Adrenal gland (tissue), 12 donors: ENCODE results near the gene ADPRHL1. TPM values are rescaled to one million over a fixed set of nuclear protein-coding genes. Genes with fewer than 3 reads are reported as not detected.

ENCODE experiments used
- DNase-seq, 7 donors: peaks; one replicate each; pipeline ENCODE4 v3.0.0-alpha.2; 2019 to 2020
- H3K27ac ChIP-seq, 5 donors: fragments of 200-600 bp; sonication (generic) in 4 of 5; 1 replicate in 3 of 5; 2 replicates in 2 of 5; pipeline versions ENCODE4 v1.5.1 to v1.8.0; 2016 to 2020; ENCODE audit warnings: mild to moderate bottlenecking in 1 of 5
- H3K27me3 ChIP-seq: fragments of 200-600 bp; 2 replicates; pipeline ENCODE4 v1.8.0; 2021
- H3K36me3 ChIP-seq, 2 donors: fragments of 200-600 bp; replicated peaks in 1 of 2; 1 replicate in 1 of 2; 2 replicates in 1 of 2; pipeline versions ENCODE4 v1.5.1 to v1.8.0; 2018 to 2022
- H3K4me1 ChIP-seq, 2 donors: fragments of 200-600 bp; replicated peaks in 1 of 2; 1 replicate in 1 of 2; 2 replicates in 1 of 2; pipeline versions ENCODE4 v1.5.1 to v1.8.0; 2018 to 2021
- H3K4me3 ChIP-seq, 4 donors: fragments of 200-600 bp; sonication (generic) in 3 of 4; one replicate each; pipeline ENCODE4 v1.5.1; 2016 to 2018
- H3K9me3 ChIP-seq, 3 donors: fragments of 200-600 bp; sonication (generic) in 1 of 3; replicated peaks in 1 of 3; 1 replicate in 2 of 3; 2 replicates in 1 of 3; pipeline versions ENCODE4 v1.5.1 to v1.8.0; 2016 to 2021
- POLR2A ChIP-seq, 2 donors: fragments of 450-650 bp; IDR thresholded peaks; one replicate each; pipeline ENCODE4 v1.6.1; 2017; ENCODE audit warnings: antibody characterized with exemption in 2 of 2, mild to moderate bottlenecking in 2 of 2, moderate library complexity in 1 of 2
- WGBS, 4 donors: extraction: QIAGEN DNeasy Blood & Tissue Kit in 2 of 4; methylation state at CpG; one replicate each; pipeline versions ENCODE4 v1.1.5 to v1.1.7; 2013 to 2017; 5-methylcytosine and 5-hydroxymethylcytosine counted together
- intact Hi-C, 2 donors: fragments of 100-400 bp; cut with DNase I; formaldehyde crosslinking; loops; one replicate each; pipeline versions ENCODE4 v1.14.1 to v1.15.0; 2022 to 2023
- polyA plus RNA-seq, 3 donors: library from polyadenylated mRNA; stranded (reverse); fragments of 200-250 nt in 2 of 3; fragments of 350-450 nt in 1 of 3; fragmentation: Illumina TruSeq in 1 of 3; extraction: RNeasy Lipid Tissue Mini Kit (QIAGEN cat#74804) in 1 of 3; gene quantifications; one replicate each; pipeline ENCODE4 v1.2.3, GENCODE V29; 2013 to 2014
- total RNA-seq, 9 donors: library from RNA; depleted of rRNA in 4 of 9; stranded (reverse); fragments of >200 nt in 4 of 9; fragments of 120-200 nt in 1 of 9; fragmentation: NEBNext Ultra II Directional in 1 of 9; extraction: Animal tissue kit (Norgen Biotek cat#: 25700) in 1 of 9; gene quantifications; one replicate each; pipeline versions ENCODE4 v1.1.0 to v1.2.4, GENCODE V29; 2013 to 2023
- TF ChIP-seq, protein P1 (sequence below), 6 experiments: fragments of 450-650 bp in 4 of 6; fragments of 200-600 bp in 2 of 6; sonication (generic) in 1 of 6; IDR thresholded peaks; 1 replicate in 5 of 6; 2 replicates in 1 of 6; pipeline versions ENCODE4 v1.5.1 to v1.8.0; 2016 to 2021; ENCODE audit warnings: antibody characterized with exemption in 6 of 6, mild to moderate bottlenecking in 2 of 6, moderate library complexity in 1 of 6
- donor health status: healthy with polysubstance abuse.
- donor health status: Bipolar disorder and iron deficiency.
- donor health status: DM: yes; HTN: yes; CAD: no.
- donor health status: DM: no; HTN: no; CAD: no.
- donor health status: DM: no; HTN: no; CAD: no.
- donor health status: DM: yes; HTN: yes; CAD: no.

The ADPRHL1 gene
- total and polyA plus RNA-seq, 12 donors = 2.0 to 14.2 (median 4.0) TPM

DNA sequence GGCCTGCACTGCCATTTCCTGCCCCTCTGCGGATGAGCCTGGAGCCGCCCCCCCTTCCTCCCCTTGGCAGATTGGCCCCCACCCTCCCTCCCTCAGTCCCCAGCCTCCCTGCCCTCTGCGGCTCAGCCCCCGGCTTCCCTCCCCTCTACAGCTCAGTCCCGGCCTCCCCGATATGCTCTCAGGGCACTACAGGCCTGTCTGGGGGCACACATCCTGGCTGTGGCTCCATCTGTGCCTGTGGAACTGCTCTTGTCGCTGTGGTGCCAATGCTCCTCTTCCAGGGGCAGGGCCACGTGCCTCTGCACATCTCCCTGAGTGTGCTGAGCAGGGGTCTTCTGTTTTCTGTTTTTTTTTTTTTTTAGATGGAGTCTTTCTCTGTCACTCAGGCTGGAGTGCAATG, 39.0 kb downstream of the ADPRHL1 start:
- TF ChIP-seq, protein P1, sequence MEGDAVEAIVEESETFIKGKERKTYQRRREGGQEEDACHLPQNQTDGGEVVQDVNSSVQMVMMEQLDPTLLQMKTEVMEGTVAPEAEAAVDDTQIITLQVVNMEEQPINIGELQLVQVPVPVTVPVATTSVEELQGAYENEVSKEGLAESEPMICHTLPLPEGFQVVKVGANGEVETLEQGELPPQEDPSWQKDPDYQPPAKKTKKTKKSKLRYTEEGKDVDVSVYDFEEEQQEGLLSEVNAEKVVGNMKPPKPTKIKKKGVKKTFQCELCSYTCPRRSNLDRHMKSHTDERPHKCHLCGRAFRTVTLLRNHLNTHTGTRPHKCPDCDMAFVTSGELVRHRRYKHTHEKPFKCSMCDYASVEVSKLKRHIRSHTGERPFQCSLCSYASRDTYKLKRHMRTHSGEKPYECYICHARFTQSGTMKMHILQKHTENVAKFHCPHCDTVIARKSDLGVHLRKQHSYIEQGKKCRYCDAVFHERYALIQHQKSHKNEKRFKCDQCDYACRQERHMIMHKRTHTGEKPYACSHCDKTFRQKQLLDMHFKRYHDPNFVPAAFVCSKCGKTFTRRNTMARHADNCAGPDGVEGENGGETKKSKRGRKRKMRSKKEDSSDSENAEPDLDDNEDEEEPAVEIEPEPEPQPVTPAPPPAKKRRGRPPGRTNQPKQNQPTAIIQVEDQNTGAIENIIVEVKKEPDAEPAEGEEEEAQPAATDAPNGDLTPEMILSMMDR (IDR thresholded peaks at IDR 0.05) = no peak
- TF ChIP-seq POLR2A (IDR thresholded peaks at IDR 0.05) = no peak
- 71 to 85% (median 83%) methylated on average over 2 to 8 of the region's 8 CpGs for WGBS, 4 donors
- no peak overlapping the region for H3K4me3 ChIP-seq
- H3K36me3 ChIP-seq = no peaks in the 10 kb centered on the region
- no peaks in the 10 kb centered on the region for H3K4me1 ChIP-seq
- H3K27ac ChIP-seq = no peak overlapping the region
- intact Hi-C loops = no loop called here
- no peak for DNase-seq
- no peaks in the 10 kb centered on the region for H3K27me3 ChIP-seq
- H3K9me3 ChIP-seq = no peaks in the 10 kb centered on the region

DNA sequence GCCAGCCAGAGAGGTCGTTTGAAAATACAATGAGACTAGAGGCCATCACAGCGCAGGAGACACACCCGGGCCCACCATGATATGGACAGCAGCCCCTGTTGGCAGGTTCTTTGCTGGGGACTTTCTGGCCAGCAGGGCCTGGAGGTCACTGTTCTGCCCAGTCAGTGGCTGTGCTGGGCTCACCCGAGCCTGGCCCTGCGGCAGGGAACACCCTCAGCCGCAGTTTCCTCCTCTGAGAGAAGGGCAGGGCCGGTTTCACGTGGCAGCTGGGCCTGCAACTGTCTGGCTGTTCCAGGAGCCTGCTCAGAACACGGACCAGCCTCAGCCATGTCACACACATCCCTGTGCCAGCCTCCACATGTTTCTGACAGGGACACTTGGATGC, 39.4 kb downstream of the ADPRHL1 start:
- Histone ChIP-seq H3K36me3 (no peaks in the 10 kb centered on the region), H3K4me1 (no peaks in the 10 kb centered on the region), H3K9me3 (no peaks in the 10 kb centered on the region), H3K4me3 (no peak overlapping the region), H3K27me3 (no peaks in the 10 kb centered on the region), H3K27ac (no peak overlapping the region)
- 47 to 73% (median 62%) methylated on average over 5 to 9 of the region's 9 CpGs for WGBS, 4 donors
- no peak for TF ChIP-seq POLR2A (IDR thresholded peaks at IDR 0.05)
- TF ChIP-seq, protein P1 (IDR thresholded peaks at IDR 0.05) = no peak
- intact Hi-C loops = no loop called here
- no peak for DNase-seq

DNA sequence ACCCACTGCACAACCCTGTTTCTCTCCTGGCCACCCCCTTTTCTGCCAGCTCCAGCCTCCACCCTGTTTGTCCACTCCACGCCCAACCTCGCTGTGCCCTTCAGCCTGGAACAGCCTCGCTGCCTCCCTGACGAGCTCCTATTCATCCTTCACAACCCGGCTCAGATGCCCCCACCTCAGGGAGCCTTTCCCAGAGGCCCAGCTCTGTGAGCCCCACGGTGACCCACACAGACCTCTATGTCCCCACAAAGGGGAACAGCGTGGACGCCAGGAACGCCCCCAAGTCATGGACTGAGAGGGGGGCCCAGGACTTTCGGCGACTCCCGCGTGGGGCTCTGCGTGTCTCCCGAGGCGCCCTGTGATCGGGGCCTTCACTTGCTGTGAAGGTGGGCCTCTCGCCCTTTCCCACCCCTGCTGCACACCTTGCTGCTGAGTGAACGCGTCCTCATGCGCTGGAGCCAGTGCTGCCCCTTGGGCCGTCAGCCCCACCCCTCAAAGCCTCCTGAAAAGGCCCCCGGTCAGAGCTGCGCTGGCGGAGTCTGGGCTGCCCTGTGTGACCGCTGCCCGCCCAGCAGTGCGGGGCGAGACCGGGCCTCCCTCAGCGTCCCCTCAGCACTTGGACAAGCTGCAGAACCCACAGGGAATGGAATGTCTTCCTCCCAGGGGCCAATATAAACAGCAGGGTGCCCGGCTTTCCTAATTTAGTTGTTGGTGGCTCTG, 40.0 kb downstream of the ADPRHL1 start:
- TF ChIP-seq, protein P1 (IDR thresholded peaks at IDR 0.05) = no peak
- no peak for TF ChIP-seq POLR2A (IDR thresholded peaks at IDR 0.05)
- Histone ChIP-seq H3K27ac (no peak overlapping the region), H3K4me1 (no peaks in the 10 kb centered on the region), H3K36me3 (no peaks in the 10 kb centered on the region), H3K4me3 (no peak overlapping the region), H3K27me3 (no peaks in the 10 kb centered on the region), H3K9me3 (no peaks in the 10 kb centered on the region)
- 87 to 100% (median 88%) methylated on average over 5 to 32 of the region's 32 CpGs for WGBS, 4 donors
- DNase-seq = no peak
- intact Hi-C loops = no loop called here

DNA sequence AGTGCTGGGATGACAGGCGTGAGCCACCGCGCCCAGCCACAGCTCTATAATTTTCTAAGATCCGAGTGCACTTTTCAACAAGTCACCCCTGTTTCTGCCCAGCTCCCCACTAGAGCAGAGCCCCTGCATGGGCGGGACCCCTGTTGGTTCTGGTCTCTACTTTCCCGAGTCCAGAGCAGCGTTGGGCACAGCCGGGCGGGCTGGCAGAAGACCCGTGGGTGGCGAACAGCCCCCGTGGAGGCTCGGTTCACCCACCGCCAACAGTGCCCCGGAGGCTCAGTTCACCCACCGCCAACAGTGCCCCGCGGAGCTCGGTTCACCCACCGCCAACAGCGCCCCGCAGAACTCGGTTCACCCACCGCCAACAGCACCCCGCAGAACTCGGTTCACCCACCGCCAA, 40.8 kb downstream of the ADPRHL1 start:
- no peaks in the 10 kb centered on the region for H3K27me3 ChIP-seq
- no peak overlapping the region for H3K27ac ChIP-seq
- no peak for TF ChIP-seq POLR2A (IDR thresholded peaks at IDR 0.05)
- TF ChIP-seq, protein P1 (IDR thresholded peaks at IDR 0.05) = no peak
- 78 to 97% (median 95%) methylated on average over 4 to 27 of the region's 27 CpGs for WGBS, 4 donors
- H3K9me3 ChIP-seq = no peaks in the 10 kb centered on the region
- no peaks in the 10 kb centered on the region for H3K4me1 ChIP-seq
- H3K36me3 ChIP-seq = no peaks in the 10 kb centered on the region
- DNase-seq = no peak
- no peak overlapping the region for H3K4me3 ChIP-seq
- intact Hi-C loops = no loop called here
